ENCODE results near the gene DSP.

GRCh38 chr6:7512320-7512719 lies 29.2 kb upstream of the DSP start:
- TF ChIP-seq CTCF (IDR thresholded peaks at IDR 0.05) (no peak), POLR2A (IDR thresholded peaks at IDR 0.05) (no peak), POLR2AphosphoS5 (IDR thresholded peaks at IDR 0.05) (no peak)
